NCI-H526 (cell line): ENCODE results near the gene PDE6B.
"Not testable (repeated sequence)": the region's sequence is repeated elsewhere in the genome, so short reads cannot be mapped to it uniquely, and the experiment has no call there.

Experiments
- DNase-seq, 2 experiments: peaks; one replicate each; lab custom pipeline; 2025; lab: John Stamatoyannopoulos, UW

Gene PDE6B

DNA sequence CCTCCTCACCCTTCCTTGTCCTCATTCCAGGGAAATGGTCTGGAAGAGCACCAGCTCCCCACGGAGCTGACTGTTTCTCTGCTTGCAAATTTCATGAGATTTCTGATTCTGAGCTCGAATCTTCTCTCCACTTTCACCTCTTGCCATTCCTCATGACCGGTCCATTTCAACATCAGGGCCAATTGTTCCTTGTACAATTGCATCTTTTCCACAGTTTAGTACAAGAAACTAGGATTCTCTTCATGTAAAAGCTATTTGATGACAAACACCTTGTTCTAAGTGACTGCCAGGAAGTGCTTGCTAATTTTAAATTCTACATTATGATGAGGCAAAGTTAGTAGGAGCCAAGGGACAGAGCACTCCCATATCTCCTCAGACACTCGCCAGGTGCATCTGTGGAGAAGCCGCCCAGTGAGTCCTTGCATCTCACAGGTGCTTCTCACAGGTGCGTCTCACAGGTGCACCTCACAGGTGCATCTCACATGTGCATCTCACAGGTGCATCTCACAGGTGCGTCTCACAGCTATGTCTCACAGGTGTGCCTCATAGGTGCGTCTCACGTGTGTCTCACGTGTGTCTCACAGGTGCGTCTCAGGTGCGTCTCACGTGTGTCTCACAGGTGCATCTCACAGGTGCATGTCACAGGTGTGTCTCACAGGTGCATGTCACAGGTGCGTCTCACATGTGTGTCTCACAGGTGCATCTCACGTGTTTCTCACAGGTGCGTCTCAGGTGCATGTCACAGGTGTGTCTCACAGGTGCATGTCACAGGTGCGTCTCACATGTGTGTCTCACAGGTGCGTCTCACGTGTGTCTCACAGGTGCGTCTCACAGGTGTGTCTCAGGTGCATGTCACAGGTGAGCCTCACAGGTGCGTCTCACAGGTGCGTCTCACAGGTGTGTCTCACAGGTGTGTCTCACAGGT is 3.0 kb upstream of the PDE6B start:
- DNase-seq: no peak

DNA sequence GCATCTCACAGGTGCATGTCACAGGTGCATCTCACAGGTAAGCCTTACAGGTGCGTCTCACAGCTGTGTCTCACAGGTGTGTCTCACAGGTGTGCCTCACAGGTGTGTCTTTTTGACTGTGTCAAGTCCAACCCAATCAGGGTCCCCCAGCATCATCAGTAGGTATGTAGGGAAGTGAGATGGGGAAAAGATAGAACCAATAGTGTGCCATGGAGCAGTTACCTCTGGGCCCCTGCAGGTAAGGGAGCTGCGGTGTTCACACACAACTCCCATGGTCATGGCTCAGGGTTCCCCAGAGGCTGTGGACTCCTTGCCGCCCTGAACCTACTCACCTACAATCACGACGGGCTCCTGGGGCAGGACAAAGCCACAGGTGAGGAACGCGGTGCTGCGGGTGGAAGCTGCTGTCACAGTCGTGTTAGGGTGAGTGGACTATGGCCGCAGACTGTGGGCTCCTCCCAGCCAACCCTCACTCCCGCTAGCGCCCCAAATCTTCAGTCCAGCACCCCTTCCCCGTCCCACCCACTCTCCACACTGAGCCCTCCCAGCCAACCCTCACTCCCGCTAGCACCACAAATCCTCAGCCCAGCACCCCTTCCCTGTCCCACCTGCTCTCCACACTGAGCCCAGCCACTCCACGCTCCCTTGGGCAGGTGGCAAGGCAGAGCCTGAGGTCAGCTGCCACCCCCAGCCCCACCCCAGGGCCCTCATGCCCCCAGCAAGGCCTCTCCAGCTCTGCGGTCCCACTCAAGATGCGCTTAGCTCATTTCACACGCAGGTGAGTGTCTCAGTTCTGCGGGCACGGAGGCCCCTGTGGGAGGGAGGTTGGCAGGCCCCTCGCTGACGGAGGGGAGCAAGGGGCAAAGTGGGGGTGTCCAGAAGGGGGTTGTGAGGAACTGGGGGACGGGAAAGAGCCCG is 2.1 kb upstream of the PDE6B start:
- no peak for DNase-seq

DNA sequence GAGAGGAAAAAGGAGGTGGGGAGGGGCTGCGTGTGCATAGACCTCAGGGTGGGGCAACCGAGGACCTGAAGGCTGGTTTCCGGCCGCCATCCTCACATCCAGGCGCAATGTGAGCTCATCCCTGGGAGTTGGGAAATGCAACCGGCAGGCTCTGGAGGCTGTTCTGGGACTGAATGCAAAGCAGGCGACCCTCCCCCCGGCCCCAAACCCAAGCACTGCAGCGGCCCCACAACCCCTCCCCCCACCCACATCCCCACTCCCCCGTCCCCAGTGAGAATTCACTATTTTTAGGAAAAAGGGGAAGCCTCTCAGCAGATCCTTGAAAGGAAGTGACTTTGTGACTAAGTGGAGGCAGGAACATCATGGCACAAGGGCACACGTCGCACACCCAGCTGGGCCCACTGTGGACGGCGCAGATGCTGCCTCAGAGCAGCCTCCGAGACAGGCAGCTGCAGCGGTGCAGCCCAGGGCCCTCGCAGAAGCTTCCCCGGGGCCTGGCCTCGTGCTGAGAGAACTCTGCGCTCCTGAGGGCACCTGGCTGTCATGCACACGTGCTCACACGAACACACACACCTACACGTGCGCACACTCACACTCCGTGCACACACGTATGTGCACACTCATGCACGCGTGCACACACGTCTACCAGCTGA is 1.3 kb upstream of the PDE6B start:
- DNase-seq: no peak

DNA sequence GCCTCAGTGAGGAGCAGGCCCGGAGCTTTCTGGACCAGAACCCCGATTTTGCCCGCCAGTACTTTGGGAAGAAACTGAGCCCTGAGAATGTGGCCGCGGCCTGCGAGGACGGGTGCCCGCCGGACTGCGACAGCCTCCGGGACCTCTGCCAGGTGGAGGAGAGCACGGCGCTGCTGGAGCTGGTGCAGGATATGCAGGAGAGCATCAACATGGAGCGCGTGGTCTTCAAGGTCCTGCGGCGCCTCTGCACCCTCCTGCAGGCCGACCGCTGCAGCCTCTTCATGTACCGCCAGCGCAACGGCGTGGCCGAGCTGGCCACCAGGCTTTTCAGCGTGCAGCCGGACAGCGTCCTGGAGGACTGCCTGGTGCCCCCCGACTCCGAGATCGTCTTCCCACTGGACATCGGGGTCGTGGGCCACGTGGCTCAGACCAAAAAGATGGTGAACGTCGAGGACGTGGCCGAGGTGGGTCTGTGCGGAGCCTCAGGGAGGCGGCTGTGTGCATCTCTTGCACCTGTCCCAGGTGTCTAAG is 323 bp downstream of the PDE6B start:
- DNase-seq: no peak

DNA sequence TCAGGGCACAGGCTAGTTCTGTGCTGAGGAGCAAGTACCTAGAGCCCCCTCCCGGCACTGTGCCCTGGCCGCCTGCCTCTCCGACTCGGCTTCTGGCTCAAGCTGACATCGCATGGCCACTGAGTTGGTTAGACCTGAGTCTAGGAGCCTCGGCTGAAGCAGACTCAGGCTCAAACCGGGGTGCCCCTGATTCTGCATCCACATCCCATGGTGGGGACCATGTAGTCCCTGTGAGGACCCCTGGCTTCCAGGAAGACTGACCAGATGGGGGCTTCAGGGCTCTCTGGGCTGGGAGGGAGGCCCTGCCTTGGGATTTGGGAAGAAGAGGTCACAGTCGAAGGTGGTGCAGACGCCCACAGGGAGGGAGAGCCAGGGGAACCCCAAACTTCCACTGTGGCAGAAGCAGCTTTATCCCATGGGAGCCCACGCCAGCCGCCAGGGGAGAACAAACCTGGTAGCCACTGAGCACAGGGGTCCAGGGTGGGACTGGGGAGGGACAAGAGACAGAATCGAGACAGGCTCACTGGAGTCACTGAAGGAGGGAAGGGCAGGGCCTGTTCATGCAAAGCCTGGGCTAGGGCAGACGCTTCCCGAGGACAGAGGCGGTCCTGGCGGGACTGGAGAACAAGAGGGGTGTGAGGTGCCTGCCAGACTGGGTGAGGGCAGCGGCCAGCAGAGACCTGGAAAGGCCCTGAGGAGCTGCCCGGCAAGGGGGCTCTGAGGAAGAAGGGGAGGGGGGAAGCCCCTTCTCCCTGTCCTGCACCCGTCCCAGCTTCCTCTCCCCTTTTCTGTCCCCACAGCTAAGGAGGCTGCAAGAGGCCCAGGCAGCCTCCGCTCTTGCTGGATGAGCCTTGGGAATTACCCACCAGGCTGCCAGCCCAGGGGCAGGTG is 1.1 kb downstream of the PDE6B start:
- DNase-seq: no peak

DNA sequence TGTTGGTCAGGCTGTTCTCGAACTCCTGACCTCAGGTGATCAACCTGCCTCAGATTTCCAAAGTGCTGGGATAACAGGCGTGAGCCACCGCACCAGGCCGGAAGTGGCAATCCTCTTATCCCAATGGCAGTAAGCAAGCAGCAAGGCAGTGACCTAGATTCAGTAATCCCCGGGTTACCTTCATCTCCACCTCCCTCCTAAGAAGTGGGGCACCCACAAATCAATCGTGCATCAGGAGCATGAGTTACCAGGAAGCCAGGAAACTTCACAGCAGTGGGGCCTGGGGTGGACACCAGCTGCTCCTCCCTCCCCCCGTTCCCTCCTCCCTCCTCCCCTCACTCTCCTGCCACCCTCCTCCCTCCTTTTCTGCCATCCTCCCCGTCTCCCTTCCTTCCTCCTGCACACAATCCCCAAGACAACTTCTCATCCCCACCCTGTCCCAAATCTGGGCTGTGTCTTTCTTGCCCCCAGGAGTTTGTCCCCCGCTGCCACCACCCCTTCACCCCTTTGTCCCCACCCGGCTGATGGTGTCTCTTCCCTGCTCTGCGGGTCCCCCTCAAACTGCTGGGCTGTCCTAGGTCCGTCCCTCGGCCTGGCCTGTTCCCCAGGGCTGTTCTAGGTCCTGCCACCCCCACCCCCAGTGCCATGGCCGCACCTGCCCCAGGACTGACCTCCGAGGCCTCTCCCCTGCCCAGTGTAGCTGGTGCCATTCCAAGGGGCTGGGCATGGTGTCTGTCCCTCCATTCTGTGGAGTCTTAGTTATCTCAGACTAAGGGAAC is 2.2 kb downstream of the PDE6B start:
- no peak for DNase-seq

DNA sequence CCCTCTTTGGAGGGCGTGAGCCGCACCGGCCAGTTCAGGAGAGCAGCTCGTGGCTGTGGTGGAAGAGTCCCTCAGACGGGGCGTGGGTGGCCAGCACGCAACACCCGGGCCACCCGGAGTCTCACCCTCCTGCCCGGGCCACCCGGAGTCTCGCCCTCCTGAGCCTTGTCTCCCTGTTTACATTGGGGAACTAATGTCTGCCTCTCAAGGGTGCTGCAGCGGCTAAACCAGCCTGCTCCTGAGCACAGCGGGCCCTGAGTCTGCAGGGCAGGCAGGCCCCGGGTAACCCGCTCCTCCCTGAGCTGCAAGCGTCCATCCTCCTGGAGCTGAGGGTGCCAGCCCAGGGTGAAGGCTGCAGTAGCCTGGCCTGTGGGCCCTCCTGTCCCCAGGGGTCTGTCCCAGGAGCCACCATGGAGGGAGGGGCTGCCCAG is 3.0 kb downstream of the PDE6B start:
- DNase-seq: no peak

DNA sequence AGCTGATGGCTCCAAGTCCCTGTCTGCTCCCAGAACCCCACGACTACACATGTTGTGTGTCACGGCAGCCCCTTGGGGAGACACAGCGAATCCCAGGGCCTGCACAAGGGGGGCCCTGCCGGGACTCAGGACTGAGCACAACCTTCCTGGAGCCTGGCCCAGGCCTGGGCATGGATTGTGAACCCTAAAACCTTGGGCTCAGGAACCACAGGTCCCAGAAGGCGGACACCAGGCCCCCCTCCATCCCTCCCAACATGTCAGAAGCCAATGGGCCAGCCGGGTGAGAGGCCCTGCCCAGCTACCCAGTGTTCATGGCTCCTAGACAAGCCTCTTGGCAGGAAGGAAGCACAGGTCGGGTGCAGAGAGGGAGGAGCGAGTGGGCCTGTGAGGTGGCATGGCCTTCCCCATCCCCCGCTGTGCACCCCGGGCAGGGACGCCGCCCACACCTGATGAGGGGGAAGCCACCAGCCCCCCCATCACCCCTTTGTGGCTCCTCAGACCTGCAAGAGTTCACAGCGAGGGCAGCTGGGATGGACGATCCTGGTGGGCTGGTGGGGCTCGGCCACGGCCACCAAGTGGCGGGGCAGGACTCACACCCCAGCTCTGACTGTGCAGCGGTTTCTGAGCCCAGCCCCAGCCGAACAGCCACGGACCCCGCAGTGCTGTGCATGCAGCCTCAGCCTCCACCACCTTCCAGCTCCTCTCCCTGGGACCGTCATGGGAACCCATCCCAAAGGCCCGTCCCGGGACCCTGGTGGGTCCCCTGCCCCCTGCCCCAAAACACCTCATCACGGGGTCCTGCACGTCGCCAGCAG is 3.7 kb downstream of the PDE6B start:
- no peak for DNase-seq

DNA sequence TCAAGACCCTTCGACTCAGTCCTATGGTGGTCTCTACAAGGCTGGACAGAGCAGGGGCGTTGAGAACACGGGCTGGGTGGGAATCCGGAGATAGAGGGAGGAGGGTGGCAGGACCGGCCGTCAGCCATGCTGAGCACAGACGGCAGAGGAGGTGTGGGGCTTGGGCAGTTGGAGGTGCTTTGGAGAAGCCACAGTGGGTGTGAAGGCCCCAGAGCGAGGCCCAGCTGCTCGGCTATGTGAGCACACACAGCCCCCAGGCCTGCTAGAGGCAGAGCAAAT is 4.2 kb downstream of the PDE6B start:
- no peak for DNase-seq

DNA sequence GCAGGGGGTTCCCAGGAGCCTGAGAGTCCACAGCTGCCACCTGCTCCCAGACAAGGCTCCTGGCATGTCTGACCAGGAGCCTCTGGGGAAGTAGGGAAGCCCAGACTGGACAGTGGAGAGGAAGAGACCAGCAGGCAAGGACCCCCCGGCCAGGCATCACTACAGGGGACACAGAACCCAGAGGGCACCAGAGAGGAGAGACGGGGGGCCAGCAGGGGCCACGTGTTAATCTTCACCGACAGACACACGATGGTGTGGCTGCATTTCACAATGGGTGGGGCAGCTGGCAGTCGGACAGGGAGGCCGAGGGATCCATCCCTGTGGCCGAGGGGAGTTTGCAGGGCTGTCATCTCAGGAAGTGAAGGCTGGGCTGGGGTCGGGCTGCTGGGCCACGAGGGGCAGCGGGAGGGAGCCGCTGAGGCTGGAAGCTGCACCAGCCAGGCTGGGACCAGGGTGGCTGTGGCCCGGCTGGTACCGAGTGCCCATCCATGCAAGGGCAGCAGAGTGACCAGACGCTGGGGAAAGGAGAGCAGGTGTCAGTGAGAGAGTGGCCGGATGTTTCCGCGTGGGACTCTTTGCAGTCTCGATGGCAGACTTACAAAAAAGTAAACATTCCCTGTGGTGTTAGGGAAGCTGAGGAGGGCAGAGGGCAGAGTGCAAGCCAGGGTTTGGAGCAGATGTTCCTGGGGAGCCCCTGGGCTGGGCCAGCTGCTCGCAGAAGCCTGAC is 4.7 kb downstream of the PDE6B start:
- DNase-seq: no peak

DNA sequence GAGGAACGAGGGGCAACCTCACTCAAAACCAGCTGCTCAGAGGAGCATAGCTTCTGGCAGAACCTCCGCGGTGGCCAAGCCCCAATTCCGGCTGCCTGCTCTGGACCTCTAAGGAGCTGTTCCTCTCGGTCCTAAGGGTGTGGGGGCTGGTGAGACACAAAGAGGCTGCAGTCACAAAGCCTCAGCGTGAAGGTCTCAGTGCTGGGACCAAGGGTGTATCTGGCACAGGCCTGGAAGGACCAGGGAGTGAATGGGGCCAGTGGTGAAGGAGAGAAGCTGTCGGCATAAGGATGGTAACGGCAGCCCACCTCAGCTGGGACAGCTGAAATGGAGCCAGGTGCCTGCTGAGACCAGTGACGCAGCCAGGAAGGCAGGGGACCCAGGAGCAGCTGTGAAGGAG is 5.3 kb downstream of the PDE6B start:
- no peak for DNase-seq

DNA sequence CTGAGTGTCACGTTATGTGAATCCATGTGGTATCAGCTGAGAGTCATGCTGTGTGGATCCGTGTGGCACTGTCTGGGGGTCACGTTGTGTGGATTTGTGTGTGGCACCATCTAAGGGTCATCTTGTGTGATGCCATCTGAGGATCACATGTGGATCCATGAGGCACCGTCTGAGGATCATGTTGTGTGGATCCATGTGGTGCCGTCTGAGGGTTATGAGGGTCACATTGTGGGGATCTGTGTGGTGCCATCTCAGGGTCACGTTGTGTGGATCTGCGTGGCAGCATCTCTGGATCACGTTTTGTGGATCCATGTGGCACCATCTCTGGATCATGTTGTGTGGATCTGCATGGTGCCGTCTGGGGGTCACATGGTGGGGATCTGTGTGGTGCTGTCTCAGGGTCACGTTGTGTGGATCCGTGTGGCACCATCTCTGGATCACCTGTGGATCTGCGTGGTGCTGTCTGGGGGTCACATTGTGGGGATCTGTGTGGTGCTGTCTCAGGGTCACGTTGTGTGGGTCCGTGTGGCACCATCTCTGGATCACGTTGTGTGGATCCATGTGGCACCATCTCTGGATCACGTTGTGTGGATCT is 6.9 kb downstream of the PDE6B start:
- no peak for DNase-seq

DNA sequence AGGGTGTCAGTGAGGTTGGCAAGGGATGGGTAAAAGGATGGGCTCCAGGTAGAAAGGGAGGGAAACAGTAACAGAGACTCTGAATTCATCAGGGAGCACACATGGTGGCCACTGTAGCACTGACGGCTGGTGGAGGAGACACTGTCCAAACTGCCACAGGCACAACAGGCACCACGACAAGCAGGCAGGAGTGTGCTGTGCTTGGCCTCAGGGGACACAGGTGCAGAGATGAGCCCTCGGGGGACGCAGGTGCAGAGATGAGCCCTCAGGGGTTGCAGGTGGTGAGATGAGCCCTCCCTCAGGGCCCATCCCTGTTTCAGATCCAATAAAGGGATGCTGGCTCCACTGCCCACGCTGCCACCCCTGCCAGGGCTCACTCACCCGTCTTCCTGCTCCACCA is 7.6 kb downstream of the PDE6B start:
- no peak for DNase-seq

DNA sequence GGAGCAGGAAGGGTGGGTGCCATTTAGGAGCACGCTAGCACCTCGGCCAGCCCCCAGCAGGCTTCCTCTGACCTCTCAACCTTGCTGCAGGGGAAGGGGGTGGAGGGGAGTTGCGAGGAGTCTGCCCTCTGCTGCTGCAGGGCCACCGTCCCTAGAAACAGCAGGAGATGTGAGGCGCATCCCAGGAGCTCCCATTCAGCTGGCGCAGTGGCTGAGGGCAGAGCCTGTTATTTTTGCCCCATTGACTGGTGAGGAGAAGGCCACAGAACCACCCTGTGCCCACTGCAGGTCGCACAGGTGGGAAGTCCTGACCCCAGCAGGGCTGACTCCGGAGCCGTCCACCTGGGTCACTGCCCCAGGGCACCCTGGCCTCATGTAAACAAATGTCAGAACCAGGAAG is 8.0 kb downstream of the PDE6B start:
- DNase-seq: no peak

DNA sequence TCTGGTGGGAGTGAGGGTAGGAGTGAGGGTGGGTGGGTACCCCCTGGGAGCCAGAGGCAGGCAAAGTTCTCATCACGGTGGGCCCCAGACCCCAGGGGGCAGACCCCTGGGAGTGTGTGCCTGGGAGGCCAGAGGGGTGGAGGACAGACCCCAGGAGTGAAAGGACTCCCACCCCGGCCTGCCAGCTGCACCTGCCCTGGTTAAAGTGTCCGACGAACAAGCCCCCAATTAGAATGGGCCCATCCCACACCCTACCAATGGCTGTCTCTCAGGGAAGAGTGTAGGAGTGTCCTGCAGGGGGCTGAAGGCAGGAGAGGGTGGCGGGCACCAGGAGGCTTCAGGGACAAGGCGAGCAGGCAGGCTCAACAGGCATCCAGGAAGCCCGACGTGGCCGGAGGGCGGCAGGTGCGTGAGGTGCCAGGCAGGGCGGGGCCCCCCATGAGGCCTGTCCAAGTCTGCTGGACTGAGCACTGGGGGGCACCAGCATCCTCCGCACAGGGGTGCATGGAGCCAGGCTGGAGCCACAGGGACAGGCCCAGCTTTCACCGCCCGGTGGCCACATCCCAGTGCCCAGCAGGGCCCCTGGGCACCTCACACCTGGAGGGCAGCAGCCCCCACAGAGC is 8.7 kb downstream of the PDE6B start:
- no peak for DNase-seq

DNA sequence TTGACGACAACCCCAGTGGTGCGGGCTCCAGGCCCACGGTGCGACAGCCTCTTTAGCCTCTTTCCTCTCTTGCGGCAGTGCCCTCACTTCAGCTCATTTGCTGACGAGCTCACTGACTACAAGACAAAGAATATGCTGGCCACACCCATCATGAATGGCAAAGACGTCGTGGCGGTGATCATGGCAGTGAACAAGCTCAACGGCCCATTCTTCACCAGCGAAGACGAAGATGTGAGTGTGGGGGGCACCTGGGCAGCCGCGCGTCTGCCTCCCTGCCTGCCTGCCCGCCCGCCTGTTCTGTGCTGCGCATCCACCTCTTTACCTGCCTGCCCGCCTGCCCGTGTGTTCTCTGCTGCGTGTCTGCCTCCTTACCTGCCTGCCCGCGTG is 9.2 kb downstream of the PDE6B start:
- DNase-seq: no peak

DNA sequence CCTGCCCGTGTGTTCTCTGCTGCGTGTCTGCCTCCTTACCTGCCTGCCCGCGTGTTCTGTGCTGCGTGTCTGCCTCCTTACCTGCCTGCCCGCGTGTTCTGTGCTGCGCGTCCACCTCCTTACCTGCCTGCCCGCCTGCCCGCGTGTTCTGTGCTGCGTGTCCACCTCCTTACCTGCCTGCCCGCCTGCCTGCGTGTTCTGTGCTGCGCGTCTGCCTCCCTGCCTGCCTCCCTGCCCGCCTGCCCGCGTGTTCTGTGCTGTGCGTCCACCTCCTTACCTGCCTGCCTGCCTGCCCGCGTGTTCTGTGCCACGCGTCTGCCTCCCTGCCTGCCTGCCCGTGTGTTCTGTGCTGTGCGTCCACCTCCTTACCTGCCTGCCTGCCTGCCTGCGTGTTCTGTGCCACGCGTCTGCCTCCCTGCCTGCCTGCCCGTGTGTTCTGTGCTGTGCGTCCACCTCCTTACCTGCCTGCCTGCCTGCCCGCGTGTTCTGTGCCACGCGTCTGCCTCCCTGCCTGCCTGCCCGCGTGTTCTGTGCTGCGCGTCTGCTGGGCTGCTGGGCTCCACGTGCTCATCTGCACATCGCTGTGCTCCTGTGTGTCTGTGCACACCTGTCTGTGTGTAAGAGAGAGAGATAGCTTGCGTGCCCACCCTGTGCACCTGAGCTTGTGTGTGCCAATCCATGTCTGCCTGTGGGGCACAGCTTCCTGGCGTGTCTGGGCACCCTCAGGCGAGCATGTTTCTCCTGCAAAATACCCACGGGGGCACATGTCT is 9.9 kb downstream of the PDE6B start:
- DNase-seq: not testable (repeated sequence)
